Upper lobe of left lung (tissue), 6 donors: ENCODE results near the gene MOV10L1. TPM values are rescaled to one million over a fixed set of nuclear protein-coding genes. Genes with fewer than 3 reads are reported as not detected.
A peak's percentile ranks its signal among the peaks of the same experiment; 100 is the strongest.

ENCODE experiments used
- ATAC-seq, 2 donors: fragments of 200-7000 bp; cut with Tn5 transposase; one replicate each; pipeline ENCODE4 v1.9.1; 2022; ENCODE audit warnings: mild to moderate bottlenecking in 2 of 2, moderate library complexity in 2 of 2; ENCODE audit not compliant: low FRiP score in 2 of 2
- DNase-seq, 2 donors: peaks; one replicate each; pipeline ENCODE4 v3.0.0-alpha.2; 2019 to 2020
- H3K27ac ChIP-seq, 4 donors: fragments of 200-600 bp; sonication (generic); one replicate each; pipeline ENCODE4 v1.5.1; 2016 to 2019
- H3K27me3 ChIP-seq, 4 donors: fragments of 200-600 bp; sonication (generic); one replicate each; pipeline ENCODE4 v1.5.1; 2017 to 2019
- H3K36me3 ChIP-seq, 4 donors: fragments of 200-600 bp; sonication (generic); one replicate each; pipeline ENCODE4 v1.5.1; 2016 to 2019
- H3K4me1 ChIP-seq, 4 donors: fragments of 200-600 bp; sonication (generic); one replicate each; pipeline ENCODE4 v1.5.1; 2018 to 2019
- H3K4me3 ChIP-seq, 4 donors: fragments of 200-600 bp; sonication (generic); one replicate each; pipeline ENCODE4 v1.5.1; 2017 to 2019; ENCODE audit warnings: mild to moderate bottlenecking in 2 of 4, moderate library complexity in 1 of 4
- H3K9me3 ChIP-seq, 4 donors: fragments of 200-600 bp; sonication (generic); one replicate each; pipeline ENCODE4 v1.5.1; 2018 to 2019
- CTCF ChIP-seq, 6 experiments: fragments of 450-650 bp in 4 of 6; fragments of 200-600 bp in 2 of 6; sonication (generic) in 2 of 6; IDR thresholded peaks; one replicate each; pipeline ENCODE4 v1.5.1; 2016 to 2019; ENCODE audit warnings: antibody characterized with exemption in 6 of 6
- EP300 ChIP-seq, 4 donors: sonication (generic); formaldehyde crosslinking; IDR thresholded peaks; one replicate each; pipeline ENCODE4 v1.5.1; 2017; ENCODE audit warnings: antibody characterized with exemption in 4 of 4, control low read depth in 2 of 4
- POLR2A ChIP-seq, 4 donors: fragments of 450-650 bp; IDR thresholded peaks; one replicate each; pipeline ENCODE4 v1.5.1; 2016 to 2017; ENCODE audit warnings: antibody characterized with exemption in 4 of 4, mild to moderate bottlenecking in 2 of 4
- POLR2AphosphoS5 ChIP-seq, 2 donors: sonication (generic); formaldehyde crosslinking; IDR thresholded peaks; one replicate each; pipeline ENCODE4 v1.5.1; 2017; ENCODE audit warnings: antibody characterized with exemption in 2 of 2
- WGBS, 2 donors: methylation state at CpG; one replicate each; pipeline ENCODE4 v1.1.5; 2017 to 2018; 5-methylcytosine and 5-hydroxymethylcytosine counted together
- total RNA-seq, 6 donors: library from RNA; depleted of rRNA in 4 of 6; stranded (reverse); fragments of >200 nt in 4 of 6; gene quantifications; one replicate each; pipeline versions ENCODE4 v1.1.0 to v1.2.1, GENCODE V29; 2016 to 2021
- donor health status: DM: no; HTN: no; CAD: no; lungs with moderate emphysema.
- donor health status: DM: no; HTN: yes; CAD: no; lungs with severe emphysema.

MOV10L1 gene
- total RNA-seq, 6 donors from 2014 or later, result 0.47 to 3.1 (median 1.8) TPM; not detected in 1

GRCh38 chr22:50173311-50173982, 83.6 kb downstream of the MOV10L1 start:
- Histone ChIP-seq H3K27ac (no peak overlapping the region), H3K9me3 (no peaks in the 10 kb centered on the region), H3K27me3 (peaks cover 0 to 24% (median 9%) of the 10 kb centered on the region in 4 donors), H3K4me3 (no peak overlapping the region), H3K36me3 (no peaks in the 10 kb centered on the region), H3K4me1 (peaks cover 7 to 19% (median 10%) of the 10 kb centered on the region in 4 donors)
- ATAC-seq (peak in 1 of 2 donors; percentile 46), DNase-seq (peak; percentile 53 to 54)
- TF ChIP-seq POLR2AphosphoS5 (IDR thresholded peaks at IDR 0.05), result no peak
- TF ChIP-seq CTCF (IDR thresholded peaks at IDR 0.05), result no peak
- TF ChIP-seq POLR2A (IDR thresholded peaks at IDR 0.05), result no peak
- TF ChIP-seq EP300 (IDR thresholded peaks at IDR 0.05), result no peak
- WGBS, 2 donors, result 61 to 80% methylated on average over 18 to 26 of the region's 26 CpGs

- H3K36me3 ChIP-seq, result no peaks in the 10 kb centered on the region
- H3K4me1 ChIP-seq, result peaks cover 7 to 19% (median 10%) of the 10 kb centered on the region in 4 donors
- H3K9me3 ChIP-seq, result no peaks in the 10 kb centered on the region
- ATAC-seq (peak in 1 of 2 donors; percentile 6), DNase-seq (peak in 1 of 2 donors; percentile 51)
- H3K27me3 ChIP-seq, result peaks cover 0 to 21% (median 8%) of the 10 kb centered on the region in 4 donors
- TF ChIP-seq POLR2AphosphoS5 (IDR thresholded peaks at IDR 0.05) (no peak), CTCF (IDR thresholded peaks at IDR 0.05) (no peak), EP300 (IDR thresholded peaks at IDR 0.05) (no peak)
- H3K27ac ChIP-seq, result no peak overlapping the region
- 93% methylated on average over 2 to 6 of the region's 6 CpGs for WGBS, 2 donors
- H3K4me3 ChIP-seq, result no peak overlapping the region
These were observed 84.2 kb downstream of the MOV10L1 start for GRCh38 chr22:50173983-50174355.

- no peak overlapping the region for H3K27ac ChIP-seq
- no peak overlapping the region for H3K4me3 ChIP-seq
- 90 to 97% methylated on average over 6 to 27 of the region's 27 CpGs for WGBS, 2 donors
- DNase-seq, result peak in 1 of 2 donors; percentile 70
- H3K4me1 ChIP-seq, result peaks cover 4 to 15% (median 7%) of the 10 kb centered on the region in 4 donors
- no peak for ATAC-seq
- H3K36me3 ChIP-seq, result no peaks in the 10 kb centered on the region
- no peaks in the 10 kb centered on the region for H3K9me3 ChIP-seq
- peaks cover 0 to 15% (median 5%) of the 10 kb centered on the region in 4 donors for H3K27me3 ChIP-seq
- TF ChIP-seq EP300 (IDR thresholded peaks at IDR 0.05) (no peak), POLR2AphosphoS5 (IDR thresholded peaks at IDR 0.05) (no peak), CTCF (IDR thresholded peaks at IDR 0.05) (no peak), POLR2A (IDR thresholded peaks at IDR 0.05) (no peak)
These were observed 84.8 kb downstream of the MOV10L1 start for GRCh38 chr22:50174382-50175190.

- Histone ChIP-seq H3K27ac (no peak overlapping the region), H3K4me1 (peaks cover 3 to 11% (median 6%) of the 10 kb centered on the region in 4 donors), H3K9me3 (no peaks in the 10 kb centered on the region), H3K4me3 (no peak overlapping the region), H3K27me3 (peaks cover 0 to 10% (median 3%) of the 10 kb centered on the region in 4 donors), H3K36me3 (no peaks in the 10 kb centered on the region)
- TF ChIP-seq EP300 (IDR thresholded peaks at IDR 0.05) (no peak), POLR2A (IDR thresholded peaks at IDR 0.05) (no peak), POLR2AphosphoS5 (IDR thresholded peaks at IDR 0.05) (no peak), CTCF (IDR thresholded peaks at IDR 0.05) (no peak)
- WGBS, 2 donors, result 97% methylated on average over 5 of the region's 6 CpGs; no CpG with 5 or more reads in 1 of the 2 donors
- ATAC-seq (no peak), DNase-seq (peak in 1 of 2 donors; percentile 72)
These were observed 85.3 kb downstream of the MOV10L1 start for GRCh38 chr22:50175191-50175461.
